Tibial nerve (tissue), 3 donors: ENCODE data around the gene TET2.

Experiments
- POLR2A ChIP-seq, 2 donors: fragments of 450-650 bp; IDR thresholded peaks; one replicate each; pipeline ENCODE4 v1.6.1; 2017; ENCODE audit warnings: antibody characterized with exemption in 2 of 2, mild to moderate bottlenecking in 2 of 2, moderate library complexity in 2 of 2
- TF ChIP-seq, protein P1 (sequence below), 5 experiments: fragments of 200-600 bp in 3 of 5; fragments of 450-650 bp in 2 of 5; sonication (generic) in 3 of 5; IDR thresholded peaks; one replicate each; pipeline ENCODE4 v1.5.1; 2016 to 2019; ENCODE audit warnings: antibody characterized with exemption in 5 of 5, mild to moderate bottlenecking in 3 of 5, moderate library complexity in 2 of 5

DNA sequence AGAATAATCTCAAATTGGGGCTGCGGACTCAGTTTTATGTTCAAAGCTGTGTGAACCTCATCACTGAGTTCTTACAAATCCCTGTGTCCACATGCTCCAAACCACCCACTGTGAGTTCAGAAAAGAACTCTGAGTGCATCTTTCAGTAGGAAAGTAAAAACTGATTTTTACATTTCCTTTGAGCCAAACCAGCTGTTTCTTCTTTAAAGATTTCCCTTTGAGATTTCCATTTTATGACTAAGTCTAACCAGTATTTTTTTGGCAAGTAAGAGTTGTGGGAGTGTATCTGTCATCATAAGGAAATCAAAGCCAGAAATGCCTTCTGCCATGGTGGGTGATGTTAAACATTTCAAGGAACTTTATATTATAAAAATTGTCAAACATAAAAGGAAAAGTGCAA lies 100.0 kb downstream of the TET2 start:
- TF ChIP-seq, protein P1, sequence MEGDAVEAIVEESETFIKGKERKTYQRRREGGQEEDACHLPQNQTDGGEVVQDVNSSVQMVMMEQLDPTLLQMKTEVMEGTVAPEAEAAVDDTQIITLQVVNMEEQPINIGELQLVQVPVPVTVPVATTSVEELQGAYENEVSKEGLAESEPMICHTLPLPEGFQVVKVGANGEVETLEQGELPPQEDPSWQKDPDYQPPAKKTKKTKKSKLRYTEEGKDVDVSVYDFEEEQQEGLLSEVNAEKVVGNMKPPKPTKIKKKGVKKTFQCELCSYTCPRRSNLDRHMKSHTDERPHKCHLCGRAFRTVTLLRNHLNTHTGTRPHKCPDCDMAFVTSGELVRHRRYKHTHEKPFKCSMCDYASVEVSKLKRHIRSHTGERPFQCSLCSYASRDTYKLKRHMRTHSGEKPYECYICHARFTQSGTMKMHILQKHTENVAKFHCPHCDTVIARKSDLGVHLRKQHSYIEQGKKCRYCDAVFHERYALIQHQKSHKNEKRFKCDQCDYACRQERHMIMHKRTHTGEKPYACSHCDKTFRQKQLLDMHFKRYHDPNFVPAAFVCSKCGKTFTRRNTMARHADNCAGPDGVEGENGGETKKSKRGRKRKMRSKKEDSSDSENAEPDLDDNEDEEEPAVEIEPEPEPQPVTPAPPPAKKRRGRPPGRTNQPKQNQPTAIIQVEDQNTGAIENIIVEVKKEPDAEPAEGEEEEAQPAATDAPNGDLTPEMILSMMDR (IDR thresholded peaks at IDR 0.05): no peak
- no peak for TF ChIP-seq POLR2A (IDR thresholded peaks at IDR 0.05)
